H1 (cell line): ENCODE data around the gene KCTD19. TPM values are rescaled to one million over a fixed set of nuclear protein-coding genes. Genes with fewer than 3 reads are reported as not detected.

Source experiments
- ASH2L ChIP-seq: fragments of 200-600, 300-600 bp; sonication (generic); IDR thresholded peaks from one replicate; pipeline ENCODE4 v1.7.1; 2017; ENCODE audit warnings: low read length
- JUND ChIP-seq: IDR thresholded peaks from 2 replicates; pipeline ENCODE4 v1.6.1; 2011; ENCODE audit warnings: mild to moderate bottlenecking, improper control_type of control experiment, low read length
- YY1 ChIP-seq: IDR thresholded peaks from 2 replicates; pipeline ENCODE4 v1.6.1; 2011; ENCODE audit warnings: low read depth, mild to moderate bottlenecking, low read length
- polyA plus RNA-seq, 7 experiments: library from polyadenylated mRNA; depleted of rRNA in 3 of 7; stranded (reverse) in 5 of 7; unstranded in 2 of 7; fragments of >200 nt in 5 of 7; fragments of 200-250 nt in 2 of 7; gene quantifications; 1 replicate in 5 of 7; 2 replicates in 1 of 7; 4 replicates in 1 of 7; pipeline versions ENCODE4 v1.2.1 to v1.2.3, GENCODE V29; 2011 to 2013; ENCODE audit warnings: missing spikeins in 2 of 7, mixed read lengths in 2 of 7
- total RNA-seq: library from RNA; stranded (reverse); fragmentation: NEBNext Ultra II Directional; extraction: Animal tissue kit (Norgen Biotek cat#: 25700); gene quantifications from 2 replicates; pipeline ENCODE4 v1.2.1, GENCODE V29; 2021

The KCTD19 gene
- total and polyA plus RNA-seq, 2 of the 8 experiments (the other 6 are each of a cell fraction or from before 2014, with no cell fraction given): 0.06 to 0.24 TPM

DNA sequence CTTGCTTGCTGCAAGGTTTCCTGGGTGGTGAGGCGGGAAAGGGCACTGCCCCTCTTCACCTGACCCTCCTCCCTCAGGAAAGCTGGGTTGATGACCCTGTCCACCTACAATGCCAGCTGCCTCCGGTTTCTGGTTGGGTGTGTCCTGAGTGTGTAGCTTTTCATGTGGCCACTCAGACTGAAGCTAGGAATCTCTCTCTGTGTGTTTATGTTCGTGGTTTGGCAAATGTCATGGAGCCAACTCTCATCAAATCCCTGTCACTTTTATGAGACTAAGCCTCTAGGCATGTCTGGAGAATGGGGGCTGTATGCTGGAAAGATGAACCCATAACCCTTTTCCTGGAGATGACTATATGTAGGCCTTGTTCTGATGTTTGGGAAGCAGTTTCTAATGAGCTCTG lies 30.1 kb downstream of the KCTD19 start (continued):
- TF ChIP-seq ASH2L (no peak), JUND (no peak), YY1 (no peak)
